Measurements from ENCODE around the gene NUDC.
A peak's percentile ranks its signal among the peaks of the same experiment; 100 is the strongest.

NUDC gene

DNA sequence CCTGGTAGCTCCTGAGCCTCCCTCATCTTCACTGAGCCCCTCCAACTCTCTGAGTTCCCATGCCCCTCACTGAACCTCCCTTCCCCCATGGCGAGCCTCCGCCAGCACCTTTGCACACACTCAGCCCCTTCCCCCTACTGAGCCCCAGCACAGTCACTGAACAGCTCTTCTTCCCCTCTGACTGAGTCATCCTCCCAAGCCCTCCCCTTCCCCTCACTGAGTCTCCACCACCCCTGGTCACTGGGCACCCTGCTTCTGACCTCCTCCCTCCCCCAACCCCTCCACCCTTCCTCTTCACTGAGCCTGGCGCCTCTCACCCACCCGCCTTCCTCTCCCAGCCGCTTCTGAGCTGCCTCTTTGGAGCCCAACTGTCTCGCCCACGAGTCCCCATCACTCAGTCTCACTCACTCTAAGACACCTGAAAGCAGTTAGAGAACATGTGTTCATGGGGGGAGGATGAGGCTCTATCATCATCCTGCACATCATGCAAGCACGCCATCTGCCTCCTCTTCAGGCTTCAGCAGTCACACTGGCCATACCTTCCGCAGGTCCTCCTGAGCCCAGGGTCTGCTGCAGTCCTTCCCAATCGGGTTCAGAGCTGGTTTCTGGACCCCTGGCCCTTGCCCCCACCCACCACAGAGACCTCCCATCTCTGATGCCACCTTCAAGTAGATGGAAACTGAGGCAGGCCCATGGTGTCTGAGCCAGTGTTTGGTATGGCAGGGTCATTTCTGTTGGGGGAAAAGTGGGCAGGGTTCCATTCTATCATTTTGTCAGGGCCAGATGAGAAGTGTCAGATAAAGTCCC is 70.0 kb downstream of the NUDC start:
- no peak for DNase-seq

DNA sequence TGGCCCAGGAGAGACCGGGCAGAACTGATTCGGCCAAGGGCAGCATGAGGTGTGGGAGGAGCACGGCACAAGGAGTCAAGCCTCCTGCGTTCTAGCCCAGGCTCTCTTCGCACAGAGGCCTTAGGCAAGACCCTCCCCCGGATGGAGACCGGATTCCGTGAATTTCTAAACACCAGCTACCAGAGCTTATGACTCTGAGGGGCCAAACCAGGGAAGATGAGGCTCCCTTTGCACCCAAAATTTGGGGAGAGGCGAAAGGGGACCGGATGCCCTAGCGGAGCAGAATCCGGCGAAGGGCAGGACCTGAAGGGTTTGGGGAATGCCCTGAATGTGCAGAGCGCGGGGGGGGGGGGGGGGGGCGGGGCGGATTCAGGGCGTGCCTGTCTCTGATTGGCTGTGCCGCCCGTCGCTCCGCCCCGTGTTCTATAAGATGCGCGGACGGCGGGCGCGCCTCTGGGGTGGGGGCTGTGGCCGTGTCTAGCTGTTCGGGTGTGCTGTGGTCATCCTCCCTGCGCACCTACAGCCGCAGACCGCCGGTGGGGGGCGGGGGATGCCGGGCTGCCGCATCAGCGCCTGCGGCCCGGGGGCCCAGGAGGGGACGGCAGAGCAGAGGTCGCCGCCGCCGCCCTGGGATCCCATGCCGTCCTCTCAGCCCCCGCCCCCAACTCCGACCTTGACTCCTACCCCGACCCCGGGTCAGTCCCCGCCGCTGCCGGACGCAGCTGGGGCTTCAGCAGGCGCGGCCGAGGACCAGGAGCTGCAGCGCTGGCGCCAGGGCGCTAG is 71.9 kb downstream of the NUDC start, which contains the start of gene TRNP1:
Gene TRNP1, plus strand, starts transcription at position 456 of the 783 bp plus-strand sequence. Its CDS starts 95 bp downstream, at position 551.
- peak; percentile 25 for DNase-seq

DNA sequence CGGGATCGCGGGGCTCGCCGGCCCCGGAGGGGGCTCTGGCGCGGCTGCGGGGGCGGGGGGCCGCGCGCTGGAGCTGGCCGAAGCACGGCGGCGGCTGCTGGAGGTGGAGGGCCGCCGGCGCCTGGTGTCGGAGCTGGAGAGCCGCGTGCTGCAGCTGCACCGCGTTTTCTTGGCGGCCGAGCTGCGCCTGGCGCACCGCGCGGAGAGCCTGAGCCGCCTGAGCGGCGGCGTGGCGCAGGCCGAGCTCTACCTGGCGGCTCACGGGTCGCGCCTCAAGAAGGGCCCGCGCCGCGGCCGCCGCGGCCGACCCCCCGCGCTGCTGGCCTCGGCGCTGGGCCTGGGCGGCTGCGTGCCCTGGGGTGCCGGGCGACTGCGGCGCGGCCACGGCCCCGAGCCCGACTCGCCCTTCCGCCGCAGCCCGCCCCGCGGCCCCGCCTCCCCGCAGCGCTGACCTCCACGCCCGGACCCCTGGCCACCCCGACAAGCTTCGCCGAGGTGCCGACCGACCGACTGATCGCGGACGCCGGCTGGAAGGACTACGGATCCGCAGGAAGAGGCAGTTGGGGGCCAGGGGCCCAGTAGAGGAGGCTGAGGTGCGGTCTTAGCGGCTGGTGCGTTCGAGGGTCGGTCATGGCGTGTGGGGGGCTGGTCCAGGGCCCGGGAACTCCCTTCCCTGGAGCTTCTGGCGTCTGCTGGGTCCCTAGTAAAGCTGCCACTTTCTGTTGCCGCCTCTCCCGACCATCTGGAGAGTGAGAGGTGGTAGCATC is 72.7 kb downstream of the NUDC start:
- DNase-seq: no peak

DNA sequence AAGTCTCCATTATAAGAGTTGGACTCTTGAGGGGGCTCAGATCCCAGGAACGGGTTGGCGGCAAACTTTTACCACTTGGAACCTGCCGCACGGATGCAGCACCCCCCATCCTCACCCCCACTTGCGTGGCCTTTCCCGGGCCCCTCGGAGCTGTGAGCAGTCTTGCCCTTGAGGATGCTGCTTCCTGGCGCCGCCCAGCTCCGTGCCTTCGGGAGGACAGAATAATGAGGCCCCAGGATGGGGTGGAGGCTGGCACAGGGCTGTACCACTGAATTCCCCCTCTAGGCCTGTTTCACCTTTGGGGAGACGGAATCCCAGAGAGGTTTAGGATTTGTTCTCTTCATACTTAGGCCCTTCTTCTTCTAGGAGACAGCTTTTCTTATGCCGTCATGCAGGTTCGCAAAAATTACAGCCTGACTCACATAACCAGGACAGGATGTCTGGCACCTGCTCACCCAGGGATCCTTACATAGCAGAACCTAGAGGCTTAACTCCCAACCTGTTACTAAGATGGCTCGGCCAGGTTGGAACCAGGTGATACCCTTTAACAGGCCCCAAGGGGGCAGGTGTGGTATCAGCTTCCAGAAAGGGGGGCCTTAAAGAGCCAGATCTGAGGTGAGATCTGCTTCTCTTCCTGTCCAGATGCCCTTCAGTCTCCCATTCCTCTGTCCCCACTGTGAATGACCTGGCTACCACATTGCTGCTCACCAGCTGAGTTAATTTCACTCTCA is 73.4 kb downstream of the NUDC start:
- DNase-seq: no peak

DNA sequence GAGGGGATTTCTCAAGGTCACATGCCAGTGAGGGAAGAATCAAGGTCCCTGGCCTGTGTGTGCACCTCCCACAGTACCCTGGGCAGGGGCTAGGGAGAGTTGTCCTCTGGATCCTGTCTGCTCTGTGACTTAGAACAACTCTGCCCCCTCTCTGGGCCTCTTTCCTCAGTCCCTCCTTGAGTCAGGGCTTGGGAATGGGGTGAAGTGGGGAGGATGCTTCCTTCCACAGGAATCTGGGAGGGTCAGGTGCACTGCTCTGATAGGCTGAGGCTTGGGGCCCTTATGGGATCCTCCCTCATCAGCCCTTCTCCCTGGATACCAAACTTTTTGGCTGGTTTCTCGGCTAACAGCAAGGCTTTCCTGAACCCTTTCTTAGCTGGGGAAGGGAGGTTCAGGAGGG is 74.5 kb downstream of the NUDC start:
- DNase-seq: no peak
